ENCODE measurements around the gene TMEM266.

- no peak for TF ChIP-seq CTCF (IDR thresholded peaks at IDR 0.05 in 8 of 11, conservative IDR thresholded peaks at IDR 0.05 in 3 of 11)
- TF ChIP-seq POLR2A (IDR thresholded peaks at IDR 0.05), result no peak
Measured at GRCh38 chr15:76192715-76193114, 132.9 kb downstream of the TMEM266 start.

All from spleen (tissue), 7 donors.